HG03066 (cell line): ENCODE data around the gene PRLH.
"Not testable (repeated sequence)": the region's sequence is repeated elsewhere in the genome, so short reads cannot be mapped to it uniquely, and the experiment has no call there.

Experiments used
- ATAC-seq: cut with Tn5 transposase; IDR thresholded peaks from one replicate; pipeline ENCODE4 v1.9.1; 2021; ENCODE audit warnings: low read depth; ENCODE audit not compliant: unreplicated experiment

PRLH gene

GRCh38 chr2:237577956-237578870 lies 11.8 kb downstream of the PRLH start:
- no peak for ATAC-seq

GRCh38 chr2:237581326-237581725 lies 15.0 kb downstream of the PRLH start:
- ATAC-seq, result no peak

- ATAC-seq, result no peak
Measured at GRCh38 chr2:237581751-237582746, 15.7 kb downstream of the PRLH start.

GRCh38 chr2:237583385-237584295 lies 17.3 kb downstream of the PRLH start:
- ATAC-seq, result no peak

GRCh38 chr2:237585590-237586221 lies 19.3 kb downstream of the PRLH start:
- ATAC-seq, result no peak

GRCh38 chr2:237588044-237588696 lies 21.8 kb downstream of the PRLH start:
- ATAC-seq, result no peak

GRCh38 chr2:237590272-237591140 lies 24.1 kb downstream of the PRLH start, which contains the start of gene RAB17:
Gene RAB17 (minus strand): TSS chr2:237590734. CDS start chr2:237586154, 4,580 bp downstream.
- ATAC-seq, result no peak

GRCh38 chr2:237591141-237591881 lies 24.9 kb downstream of the PRLH start:
- no peak for ATAC-seq

- no peak for ATAC-seq
Measured at GRCh38 chr2:237592425-237592980, 26.1 kb downstream of the PRLH start.

- ATAC-seq, result no peak
Measured at GRCh38 chr2:237593036-237593435, 26.7 kb downstream of the PRLH start.

- no peak for ATAC-seq
Measured at GRCh38 chr2:237593596-237594320, 27.4 kb downstream of the PRLH start.

- no peak for ATAC-seq
Measured at GRCh38 chr2:237594514-237594871, 28.1 kb downstream of the PRLH start.

GRCh38 chr2:237595829-237596519 lies 29.6 kb downstream of the PRLH start:
- not testable (repeated sequence) for ATAC-seq

- ATAC-seq, result no peak
Measured at GRCh38 chr2:237596520-237597195, 30.3 kb downstream of the PRLH start.
